Panc1 (cell line): Measurements from ENCODE around the gene NIPAL1.

ENCODE experiments used
- CTCF ChIP-seq: fragments of 450-650 bp; IDR thresholded peaks from 2 replicates; pipeline ENCODE4 v1.5.1; 2017; ENCODE audit warnings: mild to moderate bottlenecking
- POLR2AphosphoS5 ChIP-seq: IDR thresholded peaks from 2 replicates; pipeline ENCODE4 v1.6.1; 2012; ENCODE audit warnings: mild to moderate bottlenecking, low read depth, low read length, moderate library complexity
- SIN3A ChIP-seq: IDR thresholded peaks from 2 replicates; pipeline ENCODE4 v1.6.1; 2012; ENCODE audit warnings: low read depth, mild to moderate bottlenecking, low read length, moderate library complexity, borderline replicate concordance; ENCODE audit not compliant: insufficient read depth
- TCF7L2 ChIP-seq: IDR thresholded peaks from 2 replicates; pipeline ENCODE4 v1.6.1; 2011; ENCODE audit warnings: mild to moderate bottlenecking, low read depth, low read length, inconsistent platforms

- TF ChIP-seq CTCF (no peak), TCF7L2 (no peak), POLR2AphosphoS5 (no peak), SIN3A (no peak)
These were observed 8.5 kb upstream of the NIPAL1 start for GRCh38 chr4:48008021-48008596.
